ENCODE measurements around the gene STAG3. TPM values are rescaled to one million over a fixed set of nuclear protein-coding genes. Genes with fewer than 3 reads are reported as not detected.
A peak's percentile ranks its signal among the peaks of the same experiment; 100 is the strongest.
"Not testable (repeated sequence)": the region's sequence is repeated elsewhere in the genome, so short reads cannot be mapped to it uniquely, and the experiment has no call there.

The STAG3 gene
- total RNA-seq, 1 donor from 2014 or later: 1.9 TPM

DNA sequence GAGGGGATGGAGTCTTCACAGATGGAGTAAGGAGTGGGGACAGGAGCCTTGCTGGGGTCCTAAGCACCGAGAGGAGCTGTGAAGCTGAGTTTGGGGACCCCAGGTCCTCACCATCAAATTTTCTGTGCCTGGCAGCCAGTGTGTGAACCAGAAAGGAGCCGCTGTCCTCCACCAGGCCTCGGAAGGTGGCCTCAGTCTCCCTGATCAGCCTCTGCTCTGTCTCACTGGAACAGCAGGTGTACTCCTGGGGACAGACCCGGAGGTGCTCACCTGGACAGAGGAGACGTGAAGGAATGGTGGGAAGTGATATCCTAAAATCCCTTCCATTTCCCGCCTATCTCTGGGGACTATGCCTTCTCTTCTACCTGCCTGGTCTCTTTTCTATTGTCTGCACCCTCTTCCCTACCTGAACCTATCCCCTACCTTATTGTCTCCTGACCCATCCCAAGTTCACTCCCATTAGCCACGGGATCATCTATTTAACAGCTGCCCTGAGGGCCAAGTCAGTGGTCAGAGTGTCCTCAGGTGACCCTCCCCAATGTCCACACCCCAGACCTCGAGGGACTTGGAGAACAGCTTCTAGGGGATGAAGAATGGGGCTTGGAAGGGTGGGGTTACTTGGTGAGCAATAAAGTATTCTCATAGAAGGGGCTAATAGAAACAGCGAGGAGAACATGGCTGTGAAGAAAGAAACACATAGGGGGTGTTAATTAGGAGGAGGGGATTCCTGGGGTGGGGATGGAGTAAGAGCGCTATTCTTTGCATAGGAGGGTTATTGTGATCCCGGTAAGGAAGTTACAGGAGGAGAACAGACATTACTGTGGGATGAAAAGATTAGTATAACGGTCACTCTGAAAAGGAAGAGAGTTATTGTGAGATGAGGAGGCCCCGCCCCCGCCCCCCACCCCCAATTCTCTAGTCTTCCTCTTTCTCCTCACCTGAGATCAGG lies 1.3 kb upstream of the STAG3 start:
- Mint-ChIP-seq H3K9me3 (ENCODE audit: unreplicated experiment) (no peaks in the 10 kb centered on the region), H3K36me3 (ENCODE audit: low read depth, unreplicated experiment) (peaks cover 16% of the 10 kb centered on the region), H3K4me3 (ENCODE audit: unreplicated experiment) (peak overlapping the region; percentile 91), H3K27ac (ENCODE audit: unreplicated experiment) (peak overlapping the region; percentile 54), H3K4me1 (ENCODE audit: unreplicated experiment) (peaks cover 24% of the 10 kb centered on the region), H3K27me3 (ENCODE audit: unreplicated experiment) (peaks cover 18% of the 10 kb centered on the region)
- TF ChIP-seq CTCF (IDR thresholded peaks at IDR 0.05; ENCODE audit: unreplicated experiment): no peak
- DNase-seq (ENCODE audit: low spot score): no peak

GRCh38 chr7:100180084-100180483 lies 2.4 kb downstream of the STAG3 start:
- H3K9me3 Mint-ChIP-seq (ENCODE audit: unreplicated experiment); DNase-seq (ENCODE audit: low spot score); H3K4me3 Mint-ChIP-seq (ENCODE audit: unreplicated experiment); H3K36me3 Mint-ChIP-seq (ENCODE audit: low read depth, unreplicated experiment); H3K27ac Mint-ChIP-seq (ENCODE audit: unreplicated experiment): not testable (repeated sequence)
- peaks cover 10% of the 10 kb centered on the region for H3K27me3 Mint-ChIP-seq (ENCODE audit: unreplicated experiment)
- H3K4me1 Mint-ChIP-seq (ENCODE audit: unreplicated experiment): peaks cover 28% of the 10 kb centered on the region

- not testable (repeated sequence) for H3K9me3 Mint-ChIP-seq (ENCODE audit: unreplicated experiment); H3K27me3 Mint-ChIP-seq (ENCODE audit: unreplicated experiment); H3K36me3 Mint-ChIP-seq (ENCODE audit: low read depth, unreplicated experiment); H3K27ac Mint-ChIP-seq (ENCODE audit: unreplicated experiment); H3K4me3 Mint-ChIP-seq (ENCODE audit: unreplicated experiment); DNase-seq (ENCODE audit: low spot score)
- peaks cover 16% of the 10 kb centered on the region for H3K4me1 Mint-ChIP-seq (ENCODE audit: unreplicated experiment)
Measured at GRCh38 chr7:100182616-100183015, 4.9 kb downstream of the STAG3 start.

- H3K4me3 Mint-ChIP-seq (ENCODE audit: unreplicated experiment); H3K27ac Mint-ChIP-seq (ENCODE audit: unreplicated experiment); H3K27me3 Mint-ChIP-seq (ENCODE audit: unreplicated experiment); DNase-seq (ENCODE audit: low spot score); H3K36me3 Mint-ChIP-seq (ENCODE audit: low read depth, unreplicated experiment); H3K9me3 Mint-ChIP-seq (ENCODE audit: unreplicated experiment): not testable (repeated sequence)
- peaks cover 16% of the 10 kb centered on the region for H3K4me1 Mint-ChIP-seq (ENCODE audit: unreplicated experiment)
Measured at GRCh38 chr7:100183090-100183489, 5.4 kb downstream of the STAG3 start.

- Mint-ChIP-seq H3K27ac (ENCODE audit: unreplicated experiment) (no peak overlapping the region), H3K36me3 (ENCODE audit: low read depth, unreplicated experiment) (no peaks in the 10 kb centered on the region), H3K9me3 (ENCODE audit: unreplicated experiment) (no peaks in the 10 kb centered on the region), H3K27me3 (ENCODE audit: unreplicated experiment) (peaks cover 4% of the 10 kb centered on the region), H3K4me1 (ENCODE audit: unreplicated experiment) (peaks cover 19% of the 10 kb centered on the region), H3K4me3 (ENCODE audit: unreplicated experiment) (no peak overlapping the region)
- no peak for DNase-seq (ENCODE audit: low spot score)
- no peak for TF ChIP-seq CTCF (IDR thresholded peaks at IDR 0.05; ENCODE audit: unreplicated experiment)
Measured at GRCh38 chr7:100185726-100186125, 8.0 kb downstream of the STAG3 start.

- no peak overlapping the region for H3K4me3 Mint-ChIP-seq (ENCODE audit: unreplicated experiment)
- no peak overlapping the region for H3K27ac Mint-ChIP-seq (ENCODE audit: unreplicated experiment)
- H3K27me3 Mint-ChIP-seq (ENCODE audit: unreplicated experiment): peaks cover 3% of the 10 kb centered on the region
- no peak for DNase-seq (ENCODE audit: low spot score)
- no peak for TF ChIP-seq CTCF (IDR thresholded peaks at IDR 0.05; ENCODE audit: unreplicated experiment)
- H3K4me1 Mint-ChIP-seq (ENCODE audit: unreplicated experiment): peaks cover 7% of the 10 kb centered on the region
- no peaks in the 10 kb centered on the region for H3K36me3 Mint-ChIP-seq (ENCODE audit: low read depth, unreplicated experiment)
- no peaks in the 10 kb centered on the region for H3K9me3 Mint-ChIP-seq (ENCODE audit: unreplicated experiment)
Measured at GRCh38 chr7:100189061-100189460, 11.3 kb downstream of the STAG3 start.
